SK-N-DZ (cell line): ENCODE data around the gene AFAP1L1.

ENCODE experiments used
- DNase-seq: peaks from one replicate; pipeline ENCODE4 v3.0.0-alpha.2; 2015; ENCODE audit warnings: low spot score

Gene AFAP1L1

GRCh38 chr5:149348518-149348917 lies 76.9 kb downstream of the AFAP1L1 start:
- no peak for DNase-seq

GRCh38 chr5:149349382-149349781 lies 77.7 kb downstream of the AFAP1L1 start:
- no peak for DNase-seq

DNA sequence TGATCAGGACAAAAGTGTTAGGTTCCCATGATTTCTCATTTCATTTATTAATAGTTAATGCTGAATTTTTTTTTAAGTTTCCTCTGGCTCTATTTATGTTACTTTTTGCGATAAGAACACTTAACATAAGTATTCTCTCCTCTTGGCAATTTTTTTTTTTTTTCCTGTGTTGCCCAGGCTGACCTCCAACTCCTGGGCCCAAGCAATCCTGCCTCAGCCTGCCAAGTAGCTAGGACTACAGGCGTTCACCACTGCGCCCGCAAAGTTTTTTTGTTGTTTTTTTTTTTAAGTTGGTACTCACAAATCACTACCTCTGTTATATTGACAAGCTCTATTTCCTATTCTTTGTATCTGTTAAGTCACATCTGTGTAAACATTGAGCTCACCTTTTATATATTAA lies 80.5 kb downstream of the AFAP1L1 start:
- DNase-seq, result no peak

- DNase-seq, result no peak
These were observed 82.3 kb downstream of the AFAP1L1 start for GRCh38 chr5:149353911-149354310.

GRCh38 chr5:149355688-149356087 lies 84.0 kb downstream of the AFAP1L1 start:
- no peak for DNase-seq

GRCh38 chr5:149356391-149356790 lies 84.7 kb downstream of the AFAP1L1 start:
- no peak for DNase-seq

DNA sequence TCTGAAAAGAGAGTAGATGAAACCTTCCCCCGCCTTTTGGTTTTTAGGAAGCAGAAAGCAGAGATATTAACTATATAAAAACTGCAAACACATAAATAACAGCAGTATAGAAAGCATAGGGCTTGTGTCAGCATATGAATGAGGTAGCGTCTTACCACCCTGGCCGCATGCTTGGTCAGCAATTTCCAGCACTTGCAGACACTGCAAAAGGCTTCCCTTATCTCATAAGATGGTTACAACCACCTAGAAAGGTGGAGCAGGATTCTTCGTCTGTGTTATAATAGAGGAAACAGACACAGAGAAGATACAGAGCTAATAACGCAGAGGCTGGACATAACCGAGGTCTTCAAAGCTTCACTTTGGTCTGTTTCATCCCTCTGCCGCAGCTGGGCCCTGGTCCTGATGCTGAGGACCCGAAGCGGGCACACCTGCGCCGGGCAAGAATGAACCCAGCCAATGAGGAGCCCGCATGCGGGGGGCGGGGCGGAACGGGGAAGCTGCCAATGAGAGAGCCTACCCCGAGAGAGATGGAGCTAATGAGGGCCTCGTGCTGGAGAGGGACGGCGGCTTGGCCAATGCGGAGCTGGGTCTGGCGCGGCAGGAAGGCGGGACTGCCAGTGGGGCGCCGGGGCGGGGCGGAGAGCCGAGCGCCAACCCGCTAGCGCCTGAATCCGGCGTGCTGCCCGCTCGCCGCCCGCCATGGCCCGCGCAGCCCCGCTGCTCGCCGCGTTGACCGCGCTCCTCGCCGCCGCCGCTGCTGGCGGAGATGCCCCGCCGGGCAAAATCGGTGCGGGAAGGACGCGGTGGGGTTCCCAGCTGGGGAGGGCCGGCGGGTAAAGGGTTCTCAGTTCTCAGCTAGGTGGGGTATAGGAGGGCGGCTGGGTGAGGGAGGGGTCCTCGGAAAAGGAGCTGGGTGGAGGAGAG lies 86.0 kb downstream of the AFAP1L1 start, which contains the start of gene PCYOX1L:
Gene PCYOX1L, plus strand, starts transcription at position 677 of the 924 bp plus-strand sequence. Its CDS starts 23 bp downstream, at position 700.
- peak; percentile 96 for DNase-seq

DNA sequence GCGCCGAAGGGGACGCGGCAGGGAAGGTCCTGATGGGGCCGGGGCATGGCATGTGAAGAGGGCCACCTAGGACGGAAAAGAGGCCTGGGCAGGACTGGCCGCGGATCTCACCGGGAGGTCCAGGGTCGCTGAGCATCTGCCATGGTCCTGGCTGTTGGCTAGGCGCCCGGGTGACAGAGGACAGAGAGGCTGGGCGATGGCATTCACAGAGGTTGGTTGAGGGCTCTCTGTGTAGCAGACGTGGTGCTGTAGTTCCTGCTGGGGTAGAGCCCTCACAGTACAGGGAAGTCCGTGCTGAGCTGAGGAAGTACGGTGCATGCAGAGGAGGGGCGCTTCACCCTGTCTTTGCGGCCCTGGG lies 86.6 kb downstream of the AFAP1L1 start:
- DNase-seq, result peak; percentile 31

DNA sequence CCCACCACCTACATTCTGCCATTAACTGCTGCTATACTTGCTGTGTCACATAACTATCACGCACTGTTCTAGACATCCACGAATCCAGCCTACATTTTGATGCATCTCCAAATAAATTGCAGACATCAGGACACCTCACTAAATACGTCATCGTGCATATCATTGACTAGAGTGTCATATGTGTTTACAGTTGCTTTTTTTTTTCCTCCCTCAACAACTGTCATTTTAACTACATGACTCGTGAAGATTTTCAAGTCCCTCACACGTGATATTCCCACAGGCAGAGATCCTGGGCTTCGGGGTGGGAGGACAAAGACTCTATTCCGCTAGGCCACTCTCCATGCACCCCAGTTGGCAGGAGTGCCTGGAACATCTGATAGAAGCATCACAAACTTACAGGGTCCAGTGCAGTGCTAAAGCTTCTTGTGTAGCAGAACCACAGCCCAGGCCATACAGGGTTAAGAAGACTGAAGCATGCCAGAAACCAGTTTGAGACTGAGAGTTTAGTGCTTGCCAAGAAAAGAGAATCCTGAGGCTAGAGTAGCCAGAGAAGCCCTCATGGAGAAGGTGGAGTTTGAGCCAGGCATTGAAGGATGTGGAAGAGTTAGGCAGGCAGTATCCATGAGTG lies 87.3 kb downstream of the AFAP1L1 start:
- DNase-seq, result no peak

DNA sequence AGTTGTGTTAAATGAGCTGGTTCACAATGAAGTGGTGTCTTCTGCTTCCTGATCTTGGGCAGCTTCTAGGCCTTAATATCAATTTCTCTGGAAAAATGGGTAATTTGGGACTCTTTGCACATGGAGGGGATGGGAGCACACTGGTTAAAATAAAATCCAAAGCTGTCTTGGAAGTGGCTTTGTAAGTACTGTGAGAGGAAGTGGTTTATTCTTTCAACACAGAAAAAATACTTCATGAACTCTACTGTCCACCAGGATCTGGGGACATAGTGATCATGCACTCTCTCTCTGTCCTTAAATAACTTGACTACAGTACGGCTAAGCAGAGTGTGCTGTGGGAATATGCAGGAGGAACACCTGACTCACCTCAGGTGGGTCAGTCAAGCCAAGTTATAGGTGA lies 88.6 kb downstream of the AFAP1L1 start:
- no peak for DNase-seq

- DNase-seq, result no peak
These were observed 90.9 kb downstream of the AFAP1L1 start for GRCh38 chr5:149362541-149362940.

DNA sequence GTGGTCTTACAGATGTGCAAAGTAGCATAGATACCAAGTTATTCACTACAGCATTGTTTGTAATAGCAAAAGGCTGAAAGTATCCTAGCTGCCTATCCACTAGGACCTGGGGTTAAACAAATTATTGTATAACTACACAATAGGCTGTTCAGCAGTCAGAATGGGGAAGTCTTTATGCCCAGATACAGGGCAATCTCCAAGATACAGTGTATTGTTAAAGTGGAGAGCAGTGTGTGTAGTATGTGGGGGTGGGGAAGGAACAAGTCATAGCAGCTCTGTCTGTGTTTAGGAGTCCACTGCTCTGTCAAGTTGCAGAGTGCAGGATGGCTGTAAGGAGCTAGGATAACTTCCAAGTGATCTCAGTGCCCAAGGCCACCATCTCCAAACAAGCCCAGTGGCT lies 91.7 kb downstream of the AFAP1L1 start:
- no peak for DNase-seq

GRCh38 chr5:149363936-149364335 lies 92.3 kb downstream of the AFAP1L1 start:
- no peak for DNase-seq

- no peak for DNase-seq
These were observed 93.1 kb downstream of the AFAP1L1 start for GRCh38 chr5:149364719-149365118.

DNA sequence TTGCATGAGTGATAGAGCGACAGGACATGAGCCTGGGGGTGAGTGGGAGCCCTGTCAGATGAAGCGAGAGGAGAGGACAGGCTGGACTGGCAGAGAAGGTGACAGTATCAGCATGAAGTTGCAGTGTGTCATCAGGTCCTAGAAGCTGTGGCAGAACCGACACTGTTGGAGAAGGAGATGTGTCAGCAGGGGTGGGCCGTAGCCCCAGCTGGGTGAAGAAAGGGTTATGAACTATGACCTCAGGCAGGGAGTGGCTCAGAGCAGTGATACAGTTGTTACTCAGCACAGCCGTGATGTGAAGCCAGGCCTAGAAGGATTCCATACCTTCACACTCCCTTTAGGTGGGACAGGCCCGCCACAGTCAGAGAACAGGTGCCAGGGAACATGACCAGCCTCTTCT lies 93.8 kb downstream of the AFAP1L1 start:
- DNase-seq, result no peak

- no peak for DNase-seq
These were observed 94.6 kb downstream of the AFAP1L1 start for GRCh38 chr5:149366169-149366729.

- peak; percentile 85 for DNase-seq
These were observed 95.8 kb downstream of the AFAP1L1 start for GRCh38 chr5:149367249-149367971.

- DNase-seq, result no peak
These were observed 96.5 kb downstream of the AFAP1L1 start for GRCh38 chr5:149367972-149368645.

- DNase-seq, result no peak
These were observed 99.2 kb downstream of the AFAP1L1 start for GRCh38 chr5:149370878-149371277.

- DNase-seq, result peak; percentile 74
These were observed 99.8 kb downstream of the AFAP1L1 start for GRCh38 chr5:149371296-149371962.
